Liver (tissue), 9 donors: ENCODE measurements around the gene ATP2A3. TPM values are rescaled to one million over a fixed set of nuclear protein-coding genes. Genes with fewer than 3 reads are reported as not detected.

Source experiments
- DNase-seq: peaks from one replicate; pipeline ENCODE4 v3.0.0-alpha.2; 2017; ENCODE audit warnings: low spot score
- H3K27ac ChIP-seq, 2 donors: one replicate each; pipeline ENCODE4 v1.7.0; 2013; ENCODE audit warnings: inconsistent platforms in 2 of 2, low read length in 2 of 2, control low read depth in 1 of 2, low read depth in 1 of 2, mild to moderate bottlenecking in 1 of 2
- H3K27me3 ChIP-seq, 4 donors: one replicate each; pipeline versions ENCODE4 v1.6.1 to v1.7.0; 2013; ENCODE audit warnings: low read length in 3 of 4, inconsistent platforms in 1 of 4, mild to moderate bottlenecking in 1 of 4, moderate library complexity in 1 of 4; ENCODE audit not compliant: control insufficient read depth in 4 of 4, insufficient read depth in 4 of 4
- H3K36me3 ChIP-seq, 4 donors: one replicate each; pipeline versions ENCODE4 v1.6.1 to v1.7.0; 2013; ENCODE audit warnings: low read length in 3 of 4, mild to moderate bottlenecking in 3 of 4, low read depth in 1 of 4, moderate library complexity in 1 of 4; ENCODE audit not compliant: control insufficient read depth in 4 of 4, insufficient read depth in 3 of 4
- H3K4me1 ChIP-seq, 4 donors: one replicate each; pipeline versions ENCODE4 v1.6.1 to v1.7.0; 2013; ENCODE audit warnings: low read length in 3 of 4, mild to moderate bottlenecking in 3 of 4, moderate library complexity in 1 of 4; ENCODE audit not compliant: control insufficient read depth in 4 of 4, insufficient read depth in 4 of 4
- H3K4me3 ChIP-seq, 3 donors: one replicate each; pipeline versions ENCODE4 v1.6.1 to v1.7.0; 2013; ENCODE audit warnings: low read length in 3 of 3, control low read depth in 1 of 3, low read depth in 1 of 3, mild to moderate bottlenecking in 1 of 3
- H3K9ac ChIP-seq, 2 donors: one replicate each; pipeline ENCODE4 v1.7.0; 2013; ENCODE audit warnings: low read length in 2 of 2, mild to moderate bottlenecking in 2 of 2, moderate library complexity in 2 of 2, control low read depth in 1 of 2, low read depth in 1 of 2
- H3K9me3 ChIP-seq, 4 donors: one replicate each; pipeline versions ENCODE4 v1.6.1 to v1.7.0; 2013; ENCODE audit warnings: low read length in 3 of 4; ENCODE audit not compliant: control insufficient read depth in 4 of 4
- ATF3 ChIP-seq: IDR thresholded peaks from 2 replicates; pipeline ENCODE4 v1.6.1; 2016; ENCODE audit warnings: antibody characterized with exemption
- CTCF ChIP-seq: fragments of 150-350 bp; IDR thresholded peaks from 2 replicates; pipeline ENCODE4 v1.5.1; 2017; ENCODE audit warnings: improper control_type of control experiment, low read depth, low read length; ENCODE audit not compliant: missing input control
- EGR1 ChIP-seq, 2 donors: IDR thresholded peaks; 2 replicates each; pipeline ENCODE4 v1.6.1; 2016 to 2018; ENCODE audit warnings: antibody characterized with exemption in 2 of 2, low read depth in 2 of 2
- FOXA1 ChIP-seq: IDR thresholded peaks from 2 replicates; pipeline ENCODE4 v1.6.1; 2016; ENCODE audit warnings: antibody characterized with exemption
- FOXA2 ChIP-seq: IDR thresholded peaks from 2 replicates; pipeline ENCODE4 v1.6.1; 2016; ENCODE audit warnings: antibody characterized with exemption
- GABPA ChIP-seq, 2 donors: IDR thresholded peaks in 1 of 2; conservative IDR thresholded peaks in 1 of 2; 2 replicates each; pipeline ENCODE4 v1.6.1; 2016; ENCODE audit warnings: antibody characterized with exemption in 2 of 2, mild to moderate bottlenecking in 1 of 2, moderate library complexity in 1 of 2
- HNF4A ChIP-seq, 2 donors: conservative IDR thresholded peaks; 2 replicates each; pipeline ENCODE4 v1.6.1; 2016; ENCODE audit warnings: antibody characterized with exemption in 2 of 2, mild to moderate bottlenecking in 2 of 2
- HNF4G ChIP-seq: IDR thresholded peaks from 2 replicates; pipeline ENCODE4 v1.6.1; 2016; ENCODE audit warnings: antibody characterized with exemption
- NR2F2 ChIP-seq: IDR thresholded peaks from 2 replicates; pipeline ENCODE4 v1.6.1; 2016; ENCODE audit warnings: antibody characterized with exemption
- RAD21 ChIP-seq, 2 donors: IDR thresholded peaks; 2 replicates each; pipeline ENCODE4 v1.6.1; 2016; ENCODE audit warnings: antibody characterized with exemption in 2 of 2, mild to moderate bottlenecking in 2 of 2
- REST ChIP-seq: IDR thresholded peaks from 2 replicates; pipeline ENCODE4 v1.6.1; 2016; ENCODE audit warnings: antibody characterized with exemption, mild to moderate bottlenecking
- RXRA ChIP-seq, 2 donors: IDR thresholded peaks; 2 replicates each; pipeline ENCODE4 v1.6.1; 2017 to 2018; ENCODE audit warnings: antibody characterized with exemption in 2 of 2, mild to moderate bottlenecking in 1 of 2
- SP1 ChIP-seq: IDR thresholded peaks from 2 replicates; pipeline ENCODE4 v1.6.1; 2018; ENCODE audit warnings: antibody characterized with exemption, mild to moderate bottlenecking
- TAF1 ChIP-seq: conservative IDR thresholded peaks from 2 replicates; pipeline ENCODE4 v1.6.1; 2016; ENCODE audit warnings: antibody characterized with exemption, mild to moderate bottlenecking
- WGBS: extraction: QIAGEN DNeasy Blood & Tissue Kit; methylation state at CpG from one replicate; pipeline ENCODE4 v1.1.7; 2013; 5-methylcytosine and 5-hydroxymethylcytosine counted together
- polyA plus RNA-seq, 2 donors: library from polyadenylated mRNA; stranded (reverse) in 1 of 2; unstranded in 1 of 2; fragments of 200-250 nt in 1 of 2; fragments of >200 nt in 1 of 2; fragmentation: Nextera tagmentation in 1 of 2; extraction: Ambion mirVana in 1 of 2; gene quantifications; one replicate each; pipeline versions ENCODE4 v1.2.1 to v1.2.3, GENCODE V29; 2013 to 2015
- total RNA-seq, 2 donors: library from RNA; depleted of rRNA; stranded (reverse); fragments of >200 nt; gene quantifications; one replicate each; pipeline ENCODE4 v1.2.3, GENCODE V29; 2014
- TF ChIP-seq, protein P1 (sequence below): IDR thresholded peaks from 2 replicates; pipeline ENCODE4 v1.6.1; 2016; ENCODE audit warnings: antibody characterized with exemption
- donor health status: healthy.
- donor health status: healthy.
- donor health status: healthy.
- donor health status: healthy.
- donor health status: healthy.

The ATP2A3 gene
- total and polyA plus RNA-seq, 4 donors: 1.4 to 17.1 (median 3.2) TPM

GRCh38 chr17:3889325-3890012, 74.8 kb downstream of the ATP2A3 start:
- 87% methylated on average over 17 of the region's 17 CpGs for WGBS
- H3K9ac ChIP-seq: no peak overlapping the region

GRCh38 chr17:3888343-3889171, 75.7 kb downstream of the ATP2A3 start:
- H3K4me3 ChIP-seq: no peak overlapping the region
- no peaks in the 10 kb centered on the region for H3K9me3 ChIP-seq
- H3K36me3 ChIP-seq: no peaks in the 10 kb centered on the region
- H3K9ac ChIP-seq: no peak overlapping the region
- H3K4me1 ChIP-seq: peaks cover 0 to 27% (median 13%) of the 10 kb centered on the region in 4 donors
- DNase-seq: no peak
- H3K27me3 ChIP-seq: peaks cover 0 to 2% (median 0%) of the 10 kb centered on the region in 4 donors
- TF ChIP-seq FOXA2 (no peak), CTCF (no peak), GABPA (IDR thresholded peaks at IDR 0.05 in 1 of 2, conservative IDR thresholded peaks at IDR 0.05 in 1 of 2) (no peak), TAF1 (no peak), RAD21 (IDR thresholded peaks at IDR 0.05) (no peak), HNF4A (conservative IDR thresholded peaks at IDR 0.05) (no peak)
- no peak overlapping the region for H3K27ac ChIP-seq
- WGBS: 62% methylated on average over 50 of the region's 50 CpGs

More at GRCh38 chr17:3889325-3890012, 74.8 kb downstream of the ATP2A3 start:
- peaks cover 0 to 32% (median 14%) of the 10 kb centered on the region in 4 donors for H3K4me1 ChIP-seq
- DNase-seq: no peak
- H3K27me3 ChIP-seq: peaks cover 0 to 2% (median 0%) of the 10 kb centered on the region in 4 donors
- no peak overlapping the region for H3K4me3 ChIP-seq
- no peak overlapping the region for H3K27ac ChIP-seq
- H3K36me3 ChIP-seq: no peaks in the 10 kb centered on the region
- TF ChIP-seq FOXA1 (no peak), FOXA2 (no peak)
- no peaks in the 10 kb centered on the region for H3K9me3 ChIP-seq

DNA sequence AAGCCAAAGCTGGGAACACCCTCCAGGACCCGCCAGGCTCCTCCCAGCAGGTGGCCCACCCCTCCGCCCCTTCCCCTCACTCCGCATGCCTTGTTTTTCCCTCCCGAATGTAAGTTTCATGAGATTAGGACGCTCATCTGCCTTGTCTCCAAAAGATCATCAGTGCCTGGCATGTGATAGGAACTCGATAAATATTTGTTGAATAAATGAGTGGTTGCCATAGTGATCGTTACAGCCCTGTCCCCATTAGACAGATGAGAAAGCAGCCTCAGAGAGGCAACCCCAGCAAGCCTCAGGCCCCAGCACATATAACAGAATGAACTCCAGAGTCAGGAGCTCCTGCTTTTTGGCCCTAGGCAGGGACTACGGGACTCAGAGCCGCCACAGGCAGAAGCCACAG, 76.4 kb downstream of the ATP2A3 start:
- 61% methylated on average over 9 of the region's 9 CpGs for WGBS
- Histone ChIP-seq H3K4me3 (no peak overlapping the region), H3K27me3 (peaks cover 0 to 2% (median 0%) of the 10 kb centered on the region in 4 donors), H3K4me1 (peaks cover 0 to 23% (median 9%) of the 10 kb centered on the region in 4 donors), H3K9ac (no peak overlapping the region), H3K36me3 (no peaks in the 10 kb centered on the region), H3K27ac (no peak overlapping the region), H3K9me3 (no peaks in the 10 kb centered on the region)
- no peak for DNase-seq
- no peak for TF ChIP-seq HNF4A (conservative IDR thresholded peaks at IDR 0.05)
- TF ChIP-seq EGR1 (IDR thresholded peaks at IDR 0.05; ENCODE audit: low read depth in 2 of 2): no peak
- no peak for TF ChIP-seq ATF3
- TF ChIP-seq SP1: no peak
- TF ChIP-seq, protein P1, sequence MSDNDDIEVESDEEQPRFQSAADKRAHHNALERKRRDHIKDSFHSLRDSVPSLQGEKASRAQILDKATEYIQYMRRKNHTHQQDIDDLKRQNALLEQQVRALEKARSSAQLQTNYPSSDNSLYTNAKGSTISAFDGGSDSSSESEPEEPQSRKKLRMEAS: no peak
- no peak for TF ChIP-seq HNF4G
- no peak for TF ChIP-seq CTCF
- TF ChIP-seq FOXA2: no peak
- TF ChIP-seq RXRA (IDR thresholded peaks at IDR 0.05): no peak
- no peak for TF ChIP-seq TAF1
- no peak for TF ChIP-seq GABPA (IDR thresholded peaks at IDR 0.05 in 1 of 2, conservative IDR thresholded peaks at IDR 0.05 in 1 of 2)
- TF ChIP-seq NR2F2: no peak
- TF ChIP-seq REST: no peak
